NCI-H187 (cell line): ENCODE measurements around the gene RCBTB2.
"Not testable (repeated sequence)": the region's sequence is repeated elsewhere in the genome, so short reads cannot be mapped to it uniquely, and the experiment has no call there.

Experiments
- DNase-seq, 2 experiments: peaks; one replicate each; lab custom pipeline; 2025; lab: John Stamatoyannopoulos, UW

The RCBTB2 gene

GRCh38 chr13:48532506-48533499 lies at the start of gene RCBTB2:
Gene RCBTB2, minus strand, starts transcription at chr13:48533080. Its CDS starts 11,141 bp downstream, at chr13:48521939.
- DNase-seq, result peak; percentile 91 to 95

- no peak for DNase-seq
These were observed 49.2 kb upstream of the RCBTB2 start for GRCh38 chr13:48582084-48582483.

- no peak for DNase-seq
These were observed 48.0 kb upstream of the RCBTB2 start for GRCh38 chr13:48580896-48581295.

GRCh38 chr13:48580185-48580803 lies 47.4 kb upstream of the RCBTB2 start:
- peak in 1 of 2 experiments; percentile 8 for DNase-seq

GRCh38 chr13:48579919-48580180 lies 47.0 kb upstream of the RCBTB2 start:
- DNase-seq, result not testable (repeated sequence)

- DNase-seq, result no peak
These were observed 46.5 kb upstream of the RCBTB2 start for GRCh38 chr13:48579165-48579918.

- DNase-seq, result no peak
These were observed 45.8 kb upstream of the RCBTB2 start for GRCh38 chr13:48578516-48579164.

GRCh38 chr13:48576448-48577010 lies 43.6 kb upstream of the RCBTB2 start:
- no peak for DNase-seq

- no peak for DNase-seq
These were observed 42.2 kb upstream of the RCBTB2 start for GRCh38 chr13:48575031-48575430.

- DNase-seq, result no peak
These were observed 41.3 kb upstream of the RCBTB2 start for GRCh38 chr13:48574041-48574796.

GRCh38 chr13:48573213-48574007 lies 40.5 kb upstream of the RCBTB2 start:
- no peak for DNase-seq

- DNase-seq, result no peak
These were observed 38.4 kb upstream of the RCBTB2 start for GRCh38 chr13:48571126-48571913.

- no peak for DNase-seq
These were observed 37.4 kb upstream of the RCBTB2 start for GRCh38 chr13:48570216-48570828.

- no peak for DNase-seq
These were observed 36.3 kb upstream of the RCBTB2 start for GRCh38 chr13:48569104-48569666.

- no peak for DNase-seq
These were observed 35.7 kb upstream of the RCBTB2 start for GRCh38 chr13:48568370-48569103.

- DNase-seq, result no peak
These were observed 34.9 kb upstream of the RCBTB2 start for GRCh38 chr13:48567515-48568369.

GRCh38 chr13:48564056-48564455 lies 31.2 kb upstream of the RCBTB2 start:
- no peak for DNase-seq
